Skeletal muscle tissue (tissue), 4 donors: ENCODE measurements around the gene AKT3. TPM values are rescaled to one million over a fixed set of nuclear protein-coding genes. Genes with fewer than 3 reads are reported as not detected.
"Not testable (repeated sequence)": the region's sequence is repeated elsewhere in the genome, so short reads cannot be mapped to it uniquely, and the experiment has no call there.

Experiments
- H3K27ac ChIP-seq: one replicate; pipeline ENCODE4 v1.7.0; 2013; ENCODE audit warnings: mild to moderate bottlenecking, low read depth, low read length, inconsistent platforms
- H3K27me3 ChIP-seq, 3 donors: one replicate each; pipeline ENCODE4 v1.7.0; 2013; ENCODE audit warnings: low read length in 3 of 3; ENCODE audit not compliant: control insufficient read depth in 3 of 3, insufficient read depth in 3 of 3
- H3K36me3 ChIP-seq, 3 donors: one replicate each; pipeline ENCODE4 v1.7.0; 2013; ENCODE audit warnings: low read length in 3 of 3; ENCODE audit not compliant: control insufficient read depth in 3 of 3, insufficient read depth in 3 of 3
- H3K4me1 ChIP-seq, 3 donors: one replicate each; pipeline ENCODE4 v1.7.0; 2013; ENCODE audit warnings: low read length in 3 of 3, mild to moderate bottlenecking in 3 of 3; ENCODE audit not compliant: control insufficient read depth in 3 of 3, insufficient read depth in 3 of 3
- H3K4me3 ChIP-seq, 3 donors: one replicate each; pipeline ENCODE4 v1.7.0; 2013; ENCODE audit warnings: low read length in 3 of 3
- H3K9ac ChIP-seq, 3 donors: one replicate each; pipeline ENCODE4 v1.7.0; 2013; ENCODE audit warnings: low read length in 3 of 3, mild to moderate bottlenecking in 3 of 3, moderate library complexity in 2 of 3, low read depth in 1 of 3
- H3K9me3 ChIP-seq, 3 donors: one replicate each; pipeline ENCODE4 v1.7.0; 2013; ENCODE audit warnings: low read length in 3 of 3; ENCODE audit not compliant: control insufficient read depth in 3 of 3
- total RNA-seq: library from RNA; depleted of rRNA; stranded (reverse); fragments of >200 nt; gene quantifications from one replicate; pipeline ENCODE4 v1.2.3, GENCODE V29; 2014
- donor health status: Osteomylitis.

Gene AKT3
- total RNA-seq, 1 donor from 2014 or later, result 28.7 TPM

DNA sequence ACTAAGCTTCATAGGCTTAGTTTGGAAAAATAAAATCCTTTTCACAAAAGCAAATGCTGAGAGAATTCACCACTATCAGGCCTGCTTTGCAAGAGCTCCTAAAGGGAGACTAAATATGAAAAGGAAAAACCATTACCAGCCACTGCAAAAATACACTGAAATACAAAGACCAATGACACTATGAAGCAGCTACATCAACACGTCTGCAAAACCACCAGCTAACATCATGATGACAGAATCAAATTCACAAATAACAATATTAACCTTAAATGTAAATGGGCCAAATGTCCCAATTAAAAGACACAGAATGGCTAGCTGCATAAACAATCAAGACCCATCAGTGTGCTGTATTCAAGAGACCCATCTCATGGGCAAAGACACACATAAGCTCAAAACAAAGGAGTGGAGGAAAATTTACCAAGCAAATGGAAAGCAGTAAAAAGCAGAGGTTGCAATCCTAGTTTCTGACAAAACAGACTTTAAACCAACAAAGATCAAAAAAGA is 28.8 kb downstream of the AKT3 start:
- H3K4me3 ChIP-seq, result no peak overlapping the region
- no peak overlapping the region for H3K27ac ChIP-seq
- H3K9ac ChIP-seq, result no peak overlapping the region
- H3K36me3 ChIP-seq, result no peaks in the 10 kb centered on the region
- H3K27me3 ChIP-seq, result no peaks in the 10 kb centered on the region
- H3K9me3 ChIP-seq, result peaks cover 0 to 3% (median 3%) of the 10 kb centered on the region in 3 donors
- peaks cover 0 to 2% (median 0%) of the 10 kb centered on the region in 3 donors for H3K4me1 ChIP-seq

- Histone ChIP-seq H3K36me3 (no peaks in the 10 kb centered on the region), H3K9me3 (peaks cover 0 to 3% (median 3%) of the 10 kb centered on the region in 3 donors), H3K27me3 (no peaks in the 10 kb centered on the region), H3K4me1 (peaks cover 0 to 2% (median 0%) of the 10 kb centered on the region in 3 donors), H3K9ac (no peak overlapping the region), H3K4me3 (no peak overlapping the region), H3K27ac (no peak overlapping the region)
Measured at GRCh38 chr1:243819438-243819839, 30.6 kb downstream of the AKT3 start.

GRCh38 chr1:243818978-243819377 is 31.1 kb downstream of the AKT3 start:
- no peak overlapping the region for H3K4me3 ChIP-seq
- peaks cover 0 to 3% (median 3%) of the 10 kb centered on the region in 3 donors for H3K9me3 ChIP-seq

GRCh38 chr1:243814718-243815117 is 35.3 kb downstream of the AKT3 start:
- H3K27ac ChIP-seq, result no peak overlapping the region

More at GRCh38 chr1:243818978-243819377, 31.1 kb downstream of the AKT3 start:
- no peaks in the 10 kb centered on the region for H3K27me3 ChIP-seq
- no peaks in the 10 kb centered on the region for H3K36me3 ChIP-seq
- no peak overlapping the region for H3K9ac ChIP-seq
- H3K4me1 ChIP-seq, result peaks cover 0 to 2% (median 0%) of the 10 kb centered on the region in 3 donors
- no peak overlapping the region for H3K27ac ChIP-seq

DNA sequence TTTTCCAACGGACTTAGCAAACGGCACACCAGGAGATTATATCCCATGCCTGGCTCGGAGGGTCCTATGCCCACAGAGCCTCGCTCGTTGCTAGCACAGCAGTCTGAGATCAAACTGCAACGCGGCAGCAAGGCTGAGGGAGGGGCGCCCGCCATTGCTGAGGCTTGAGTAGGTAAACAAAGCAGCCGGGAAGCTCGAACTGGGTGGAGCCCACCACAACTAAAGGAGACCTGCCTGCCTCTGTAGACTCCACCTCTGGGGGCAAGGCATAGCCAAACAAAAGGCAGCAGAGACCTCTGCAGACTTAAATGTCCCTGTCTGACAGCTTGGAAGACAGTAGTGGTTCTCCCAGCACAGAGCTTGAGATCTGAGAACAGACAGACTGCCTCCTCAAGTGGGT is 42.7 kb downstream of the AKT3 start:
- H3K9ac ChIP-seq, H3K9me3 ChIP-seq, H3K27me3 ChIP-seq, H3K27ac ChIP-seq, H3K4me1 ChIP-seq, H3K36me3 ChIP-seq, H3K4me3 ChIP-seq: not testable (repeated sequence)

More at GRCh38 chr1:243814718-243815117, 35.3 kb downstream of the AKT3 start:
- Histone ChIP-seq H3K27me3 (no peaks in the 10 kb centered on the region), H3K4me1 (peaks cover 0 to 2% (median 0%) of the 10 kb centered on the region in 3 donors), H3K36me3 (no peaks in the 10 kb centered on the region), H3K4me3 (no peak overlapping the region), H3K9me3 (no peaks in the 10 kb centered on the region), H3K9ac (no peak overlapping the region)

- Histone ChIP-seq H3K9ac (no peak overlapping the region), H3K9me3 (no peaks in the 10 kb centered on the region), H3K27ac (no peak overlapping the region), H3K4me1 (no peaks in the 10 kb centered on the region), H3K36me3 (peaks cover 0 to 2% (median 0%) of the 10 kb centered on the region in 3 donors), H3K27me3 (no peaks in the 10 kb centered on the region), H3K4me3 (no peak overlapping the region)
Measured at GRCh38 chr1:243806310-243806709, 43.7 kb downstream of the AKT3 start.

DNA sequence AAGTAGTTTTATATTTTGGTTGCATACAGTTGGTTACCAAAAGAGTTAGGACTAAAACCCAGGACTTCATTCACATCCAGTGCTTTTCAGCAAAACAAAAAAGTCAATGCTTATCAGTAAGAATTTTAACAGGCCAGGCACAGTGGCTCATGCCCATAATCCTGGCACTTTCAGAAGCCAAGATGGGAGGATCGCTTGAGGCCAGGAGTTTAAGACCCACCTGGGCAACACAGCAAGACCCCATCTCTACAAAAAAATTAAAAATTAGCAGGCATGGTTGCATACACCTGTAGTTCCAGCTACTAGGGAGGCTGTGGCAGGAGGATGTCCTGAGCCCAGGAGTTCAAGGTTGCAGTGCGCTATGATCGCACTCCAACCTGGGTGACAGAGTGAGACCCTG is 47.3 kb downstream of the AKT3 start:
- Histone ChIP-seq H3K4me1 (no peaks in the 10 kb centered on the region), H3K4me3 (no peak overlapping the region), H3K9ac (no peak overlapping the region), H3K27me3 (no peaks in the 10 kb centered on the region), H3K9me3 (no peaks in the 10 kb centered on the region), H3K36me3 (peaks cover 0 to 2% (median 0%) of the 10 kb centered on the region in 3 donors), H3K27ac (no peak overlapping the region)

DNA sequence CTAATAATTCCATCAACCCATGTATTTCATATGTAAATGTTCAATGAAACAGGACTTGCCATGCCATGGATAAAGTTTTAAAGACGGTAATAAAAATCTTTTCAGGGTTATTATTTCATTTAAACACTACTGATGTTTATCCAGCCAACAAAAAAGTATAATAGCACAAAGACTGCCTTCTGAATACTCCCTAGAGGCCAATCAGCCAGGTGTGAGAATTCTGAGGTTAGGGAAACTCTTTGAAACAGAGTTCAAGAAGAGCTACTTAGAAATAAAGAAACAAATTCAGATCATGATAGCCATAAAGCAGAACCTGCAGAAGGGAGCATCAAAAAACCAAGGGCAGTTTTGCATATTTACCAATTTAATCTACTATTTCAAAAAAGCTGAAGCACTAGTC is 48.7 kb downstream of the AKT3 start:
- Histone ChIP-seq H3K9me3 (no peaks in the 10 kb centered on the region), H3K4me1 (no peaks in the 10 kb centered on the region), H3K27ac (no peak overlapping the region), H3K4me3 (no peak overlapping the region), H3K36me3 (peaks cover 0 to 2% (median 0%) of the 10 kb centered on the region in 3 donors), H3K9ac (no peak overlapping the region), H3K27me3 (no peaks in the 10 kb centered on the region)

DNA sequence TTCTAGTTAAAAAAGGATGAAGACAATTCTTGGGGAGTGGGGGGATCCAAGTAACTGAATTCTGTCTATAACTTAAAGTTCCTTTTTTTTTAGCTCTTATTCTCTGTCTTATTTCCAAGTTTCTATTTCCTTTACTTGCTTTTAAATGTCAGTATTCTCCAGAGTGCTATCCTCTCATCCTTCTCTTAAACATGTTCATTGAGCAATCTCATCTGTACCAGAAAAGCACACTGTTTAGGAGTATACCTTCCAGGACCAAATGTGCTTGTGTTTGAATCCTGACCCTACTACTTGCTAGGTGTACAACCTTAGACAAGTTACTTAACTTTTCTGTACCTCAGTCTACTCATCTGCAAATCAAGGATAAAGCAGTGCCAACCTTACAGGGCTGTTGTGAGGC is 50.1 kb downstream of the AKT3 start:
- H3K4me3 ChIP-seq, result no peak overlapping the region
- no peaks in the 10 kb centered on the region for H3K4me1 ChIP-seq
- no peaks in the 10 kb centered on the region for H3K36me3 ChIP-seq
- H3K9me3 ChIP-seq, result no peaks in the 10 kb centered on the region
- H3K9ac ChIP-seq, result no peak overlapping the region
- H3K27me3 ChIP-seq, result no peaks in the 10 kb centered on the region
- no peak overlapping the region for H3K27ac ChIP-seq

GRCh38 chr1:243798726-243799125 is 51.3 kb downstream of the AKT3 start:
- H3K9ac ChIP-seq, result no peak overlapping the region

More at GRCh38 chr1:243798726-243799125, 51.3 kb downstream of the AKT3 start:
- Histone ChIP-seq H3K36me3 (no peaks in the 10 kb centered on the region), H3K9me3 (no peaks in the 10 kb centered on the region), H3K4me1 (no peaks in the 10 kb centered on the region), H3K4me3 (no peak overlapping the region), H3K27ac (no peak overlapping the region), H3K27me3 (no peaks in the 10 kb centered on the region)
